Measurements from ENCODE around the gene UCMA.

DNA sequence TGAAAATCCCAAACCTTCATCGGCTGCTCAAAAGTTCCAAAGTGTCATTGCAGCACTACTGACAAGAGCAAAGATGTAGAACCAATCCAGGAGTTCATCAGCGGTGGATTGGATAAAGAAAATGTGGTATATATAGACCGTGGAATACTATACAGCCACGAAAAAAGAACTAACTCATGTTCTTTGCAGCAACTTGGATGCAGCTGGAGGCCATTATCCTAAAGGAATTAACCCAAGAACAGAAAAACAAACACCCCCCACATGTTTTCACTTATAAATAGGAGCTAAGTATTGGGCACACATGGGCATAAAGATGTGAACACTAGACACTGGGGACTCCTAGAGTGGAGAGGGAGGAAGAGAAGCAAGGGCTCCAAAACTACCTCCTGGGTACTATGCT lies 34.1 kb upstream of the UCMA start:
- TF ChIP-seq, protein P1, sequence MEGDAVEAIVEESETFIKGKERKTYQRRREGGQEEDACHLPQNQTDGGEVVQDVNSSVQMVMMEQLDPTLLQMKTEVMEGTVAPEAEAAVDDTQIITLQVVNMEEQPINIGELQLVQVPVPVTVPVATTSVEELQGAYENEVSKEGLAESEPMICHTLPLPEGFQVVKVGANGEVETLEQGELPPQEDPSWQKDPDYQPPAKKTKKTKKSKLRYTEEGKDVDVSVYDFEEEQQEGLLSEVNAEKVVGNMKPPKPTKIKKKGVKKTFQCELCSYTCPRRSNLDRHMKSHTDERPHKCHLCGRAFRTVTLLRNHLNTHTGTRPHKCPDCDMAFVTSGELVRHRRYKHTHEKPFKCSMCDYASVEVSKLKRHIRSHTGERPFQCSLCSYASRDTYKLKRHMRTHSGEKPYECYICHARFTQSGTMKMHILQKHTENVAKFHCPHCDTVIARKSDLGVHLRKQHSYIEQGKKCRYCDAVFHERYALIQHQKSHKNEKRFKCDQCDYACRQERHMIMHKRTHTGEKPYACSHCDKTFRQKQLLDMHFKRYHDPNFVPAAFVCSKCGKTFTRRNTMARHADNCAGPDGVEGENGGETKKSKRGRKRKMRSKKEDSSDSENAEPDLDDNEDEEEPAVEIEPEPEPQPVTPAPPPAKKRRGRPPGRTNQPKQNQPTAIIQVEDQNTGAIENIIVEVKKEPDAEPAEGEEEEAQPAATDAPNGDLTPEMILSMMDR (IDR thresholded peaks at IDR 0.05 in 8 of 11, conservative IDR thresholded peaks at IDR 0.05 in 3 of 11): no peak
- TF ChIP-seq POLR2AphosphoS5 (IDR thresholded peaks at IDR 0.05) (no peak), POLR2A (IDR thresholded peaks at IDR 0.05) (no peak)

All from spleen (tissue), 7 donors.